Naive thymus-derived CD4-positive, alpha-beta T cell (primary cell): ENCODE measurements around the gene CNN3. TPM values are rescaled to one million over a fixed set of nuclear protein-coding genes. Genes with fewer than 3 reads are reported as not detected.

Experiments used
- ATAC-seq: fragments of 150-1000 bp; cut with Tn5 transposase; 2 replicates; pipeline ENCODE4 v1.10.0; 2021; ENCODE audit warnings: mild to moderate bottlenecking, moderate library complexity
- CTCF ChIA-PET: fragments of 350-600 bp; sonication (Branson Sonifier 250); formaldehyde crosslinking; loops from one replicate; lab custom pipeline; 2021; ENCODE audit warnings: antibody characterized with exemption; lab: Charles Lee
- POLR2A ChIA-PET: fragments of 350-600 bp; sonication (Branson Sonifier 250); formaldehyde crosslinking; loops from one replicate; lab custom pipeline; 2021; ENCODE audit warnings: antibody characterized with exemption, inconsistent platforms; lab: Charles Lee
- DNase-seq, 9 donors: peaks; one replicate each; pipeline versions ENCODE4 v3.0.0 to v3.0.0-alpha.2; 2020 to 2022; ENCODE audit warnings: mixed read lengths in 1 of 9
- H3K27ac ChIP-seq: one replicate; pipeline ENCODE4 v1.7.0; 2013; ENCODE audit warnings: mild to moderate bottlenecking, low read depth, low read length, moderate library complexity
- H3K27me3 ChIP-seq, 2 donors: one replicate each; pipeline ENCODE4 v1.7.0; 2013; ENCODE audit warnings: low read length in 2 of 2, mild to moderate bottlenecking in 2 of 2, moderate library complexity in 2 of 2; ENCODE audit not compliant: control insufficient read depth in 2 of 2, insufficient read depth in 2 of 2
- H3K36me3 ChIP-seq, 3 experiments: 1 replicate in 2 of 3; 2 replicates in 1 of 3; pipeline ENCODE4 v1.7.0; 2013; ENCODE audit warnings: low read length in 3 of 3, mild to moderate bottlenecking in 3 of 3, moderate library complexity in 1 of 3; ENCODE audit not compliant: insufficient read depth in 3 of 3, control insufficient read depth in 2 of 3
- H3K4me1 ChIP-seq, 2 donors: one replicate each; pipeline ENCODE4 v1.7.0; 2013; ENCODE audit warnings: low read length in 2 of 2, mild to moderate bottlenecking in 2 of 2, moderate library complexity in 1 of 2; ENCODE audit not compliant: control insufficient read depth in 2 of 2, insufficient read depth in 2 of 2
- H3K4me3 ChIP-seq: 2 replicates; pipeline ENCODE4 v1.7.0; 2013; ENCODE audit warnings: mild to moderate bottlenecking, low read length
- H3K9me3 ChIP-seq, 3 experiments: 1 replicate in 2 of 3; 2 replicates in 1 of 3; pipeline ENCODE4 v1.7.0; 2013; ENCODE audit warnings: low read length in 3 of 3; ENCODE audit not compliant: control insufficient read depth in 2 of 3
- H3K27ac Mint-ChIP-seq, 9 donors: one replicate each; pipeline ENCODE4 v1.8.0; 2020 to 2022; ENCODE audit warnings: mixed read lengths in 9 of 9, mild to moderate bottlenecking in 8 of 9, moderate library complexity in 5 of 9, inconsistent platforms in 2 of 9
- H3K27me3 Mint-ChIP-seq, 5 donors: one replicate each; pipeline ENCODE4 v1.8.0; 2021 to 2022; ENCODE audit warnings: mixed read lengths in 5 of 5, mild to moderate bottlenecking in 1 of 5
- H3K36me3 Mint-ChIP-seq, 5 donors: one replicate each; pipeline ENCODE4 v1.8.0; 2020 to 2022; ENCODE audit warnings: mixed read lengths in 5 of 5, mild to moderate bottlenecking in 3 of 5, inconsistent platforms in 1 of 5
- H3K4me1 Mint-ChIP-seq, 7 donors: one replicate each; pipeline ENCODE4 v1.8.0; 2020 to 2022; ENCODE audit warnings: mixed read lengths in 7 of 7, mild to moderate bottlenecking in 3 of 7, inconsistent platforms in 1 of 7
- H3K4me3 Mint-ChIP-seq, 10 donors: one replicate each; pipeline ENCODE4 v1.8.0; 2020 to 2022; ENCODE audit warnings: mild to moderate bottlenecking in 10 of 10, mixed read lengths in 10 of 10, moderate library complexity in 6 of 10, inconsistent platforms in 2 of 10
- H3K9me3 Mint-ChIP-seq, 11 donors: one replicate each; pipeline ENCODE4 v1.8.0; 2020 to 2022; ENCODE audit warnings: mixed read lengths in 11 of 11, mild to moderate bottlenecking in 4 of 11, inconsistent platforms in 1 of 11, moderate library complexity in 1 of 11
- intact Hi-C, 2 donors: fragments of 100-400 bp; cut with micrococcal nuclease; formaldehyde crosslinking; loops; one replicate each; pipeline ENCODE4 v1.15.1; 2023
- polyA plus RNA-seq, 2 donors: library from polyadenylated mRNA; unstranded; fragments of 300-500 nt; fragmentation: Illumina TruSeq; gene quantifications; one replicate each; pipeline ENCODE4 v1.2.3, GENCODE V29; 2021
- total RNA-seq, 6 experiments: library from RNA in 5 of 6; stranded (reverse) in 5 of 6; gene quantifications; 1 replicate in 5 of 6; 2 replicates in 1 of 6; pipeline ENCODE4 v1.2.3 and lab custom pipeline; 2021 to 2026

The CNN3 gene
- total RNA-seq (10 to 100 TPM in 2 of 5 experiments, 1 to 10 TPM in 3; 4.4 to 14.9 (median 7.4) TPM), polyA plus RNA-seq (10 to 100 TPM; 12.9 to 18.2 TPM), total RNA-seq (lab: John Stamatoyannopoulos, UW) (8.2 reads per million, percentile 32 among the genes with 10 or more reads in this experiment)

GRCh38 chr1:94926915-94927404 lies at the start of gene CNN3:
Gene CNN3 (minus strand): TSS chr1:94927110. CDS start chr1:94926894, 216 bp downstream.
- peak; percentile 91 for ATAC-seq
- Histone ChIP-seq H3K9me3 (no peaks in the 10 kb centered on the region), H3K27me3 (no peaks in the 10 kb centered on the region), H3K36me3 (no peaks in the 10 kb centered on the region), H3K4me1 (no peaks in the 10 kb centered on the region), H3K4me3 (peak within 1 kb of the TSS; percentile 39), H3K27ac (peak within 1 kb of the TSS; percentile 63)
- H3K27me3 Mint-ChIP-seq = peaks cover 18 to 57% (median 26%) of the 10 kb centered on the region in 5 donors
- ChIA-PET CTCF (no interaction called here), POLR2A (no interaction called here)
- intact Hi-C loops = loop anchor here (1.0 to 10.0 kb wide), 11 partner anchors 35 to 1080 kb away; partner anchors contain the start of genes ALG14 (in 2 of the 2), ABCD3 (in 1 of the 2) and RWDD3 (in 1 of the 2)
- peaks cover 12 to 38% (median 34%) of the 10 kb centered on the region in 7 donors for H3K4me1 Mint-ChIP-seq
- peak within 1 kb of the TSS; percentile 88 to 97 (median 94) for H3K4me3 Mint-ChIP-seq
- H3K36me3 Mint-ChIP-seq = peaks cover 0 to 4% (median 0%) of the 10 kb centered on the region in 5 donors
- peak within 1 kb of the TSS; percentile 37 to 92 (median 84) for H3K27ac Mint-ChIP-seq
- H3K9me3 Mint-ChIP-seq = no peaks in the 10 kb centered on the region
- peak; percentile 56 to 78 (median 68) for DNase-seq

GRCh38 chr1:94974824-94975223 lies 47.9 kb upstream of the CNN3 start:
- Mint-ChIP-seq H3K4me1 (peaks cover 0 to 6% (median 5%) of the 10 kb centered on the region in 7 donors), H3K36me3 (peaks cover 0 to 5% (median 0%) of the 10 kb centered on the region in 5 donors), H3K27me3 (no peaks in the 10 kb centered on the region), H3K27ac (no peak overlapping the region), H3K9me3 (no peaks in the 10 kb centered on the region), H3K4me3 (no peak overlapping the region)
- Histone ChIP-seq H3K9me3 (no peaks in the 10 kb centered on the region), H3K4me3 (no peak overlapping the region), H3K27me3 (no peaks in the 10 kb centered on the region), H3K4me1 (no peaks in the 10 kb centered on the region), H3K36me3 (no peaks in the 10 kb centered on the region), H3K27ac (no peak overlapping the region)
- DNase-seq (no peak), ATAC-seq (no peak)
- POLR2A ChIA-PET = no interaction called here
- intact Hi-C loops = no loop called here
- CTCF ChIA-PET = interaction anchor here (0.6 kb wide), 1 partner anchor 120 kb away, joined by 4 read pairs; no protein-coding TSS in a partner anchor

GRCh38 chr1:94974241-94974640 lies 47.3 kb upstream of the CNN3 start:
- DNase-seq = no peak
- no peaks in the 10 kb centered on the region for H3K4me1 ChIP-seq
- H3K27ac ChIP-seq = no peak overlapping the region
- no peak overlapping the region for H3K27ac Mint-ChIP-seq
- H3K27me3 Mint-ChIP-seq = no peaks in the 10 kb centered on the region
- ChIA-PET POLR2A (no interaction called here), CTCF (no interaction called here)
- peaks cover 0 to 1% (median under 1%) of the 10 kb centered on the region in 7 donors for H3K4me1 Mint-ChIP-seq
- no peak overlapping the region for H3K4me3 ChIP-seq
- intact Hi-C loops = no loop called here
- no peak overlapping the region for H3K4me3 Mint-ChIP-seq
- H3K36me3 ChIP-seq = no peaks in the 10 kb centered on the region
- no peaks in the 10 kb centered on the region for H3K9me3 Mint-ChIP-seq
- H3K36me3 Mint-ChIP-seq = peaks cover 0 to 7% (median 0%) of the 10 kb centered on the region in 5 donors
- H3K27me3 ChIP-seq = no peaks in the 10 kb centered on the region
- ATAC-seq = no peak
- no peaks in the 10 kb centered on the region for H3K9me3 ChIP-seq

GRCh38 chr1:94973309-94973922 lies 46.5 kb upstream of the CNN3 start:
- Histone ChIP-seq H3K27me3 (no peaks in the 10 kb centered on the region), H3K4me1 (no peaks in the 10 kb centered on the region), H3K36me3 (no peaks in the 10 kb centered on the region), H3K4me3 (no peak overlapping the region), H3K27ac (no peak overlapping the region), H3K9me3 (no peaks in the 10 kb centered on the region)
- POLR2A ChIA-PET = no interaction called here
- H3K27ac Mint-ChIP-seq = peak overlapping the region in 1 of 9 donors; percentile 46
- CTCF ChIA-PET = no interaction called here
- H3K4me1 Mint-ChIP-seq = no peaks in the 10 kb centered on the region
- no peak for ATAC-seq
- peaks cover 0 to 8% (median 0%) of the 10 kb centered on the region in 5 donors for H3K36me3 Mint-ChIP-seq
- no peaks in the 10 kb centered on the region for H3K27me3 Mint-ChIP-seq
- intact Hi-C loops = no loop called here
- no peaks in the 10 kb centered on the region for H3K9me3 Mint-ChIP-seq
- no peak overlapping the region for H3K4me3 Mint-ChIP-seq
- no peak for DNase-seq

GRCh38 chr1:94971491-94971924 lies 44.6 kb upstream of the CNN3 start:
- peak overlapping the region in 1 of 9 donors; percentile 5 for H3K27ac Mint-ChIP-seq
- DNase-seq (no peak), ATAC-seq (no peak)
- H3K36me3 Mint-ChIP-seq = peaks cover 0 to 6% (median 0%) of the 10 kb centered on the region in 5 donors
- Histone ChIP-seq H3K4me3 (no peak overlapping the region), H3K27me3 (no peaks in the 10 kb centered on the region), H3K4me1 (no peaks in the 10 kb centered on the region), H3K9me3 (no peaks in the 10 kb centered on the region), H3K27ac (no peak overlapping the region), H3K36me3 (no peaks in the 10 kb centered on the region)
- no peaks in the 10 kb centered on the region for H3K27me3 Mint-ChIP-seq
- ChIA-PET CTCF (interaction anchor here (0.7 kb wide), 1 partner anchor 69 kb away, joined by 3 read pairs; no protein-coding TSS in a partner anchor), POLR2A (interaction anchor here (0.5 kb wide), 1 partner anchor 118 kb away, joined by 3 read pairs; no protein-coding TSS in a partner anchor)
- intact Hi-C loops = no loop called here
- no peaks in the 10 kb centered on the region for H3K9me3 Mint-ChIP-seq
- no peak overlapping the region for H3K4me3 Mint-ChIP-seq
- no peaks in the 10 kb centered on the region for H3K4me1 Mint-ChIP-seq

GRCh38 chr1:94970783-94971182 lies 43.9 kb upstream of the CNN3 start:
- Histone ChIP-seq H3K36me3 (no peaks in the 10 kb centered on the region), H3K4me3 (no peak overlapping the region), H3K27ac (no peak overlapping the region), H3K27me3 (no peaks in the 10 kb centered on the region), H3K9me3 (no peaks in the 10 kb centered on the region), H3K4me1 (no peaks in the 10 kb centered on the region)
- Mint-ChIP-seq H3K4me1 (no peaks in the 10 kb centered on the region), H3K4me3 (no peak overlapping the region), H3K36me3 (peaks cover 0 to 6% (median 0%) of the 10 kb centered on the region in 5 donors), H3K27ac (no peak overlapping the region), H3K27me3 (no peaks in the 10 kb centered on the region), H3K9me3 (no peaks in the 10 kb centered on the region)
- CTCF ChIA-PET = interaction anchor here (0.7 kb wide), 1 partner anchor 69 kb away, joined by 3 read pairs; no protein-coding TSS in a partner anchor
- POLR2A ChIA-PET = no interaction called here
- DNase-seq (no peak), ATAC-seq (no peak)
- intact Hi-C loops = no loop called here
